MM.1S (cell line): Measurements from ENCODE around the gene RPL32.

Experiments used
- CTCF ChIP-seq: fragments of 300-600 bp; sonication (generic); IDR thresholded peaks from 2 replicates; pipeline ENCODE4 v1.5.1; 2016; ENCODE audit warnings: antibody characterized with exemption, low read length, mixed read lengths
- EZH2 ChIP-seq: fragments of 300-600 bp; sonication (generic); optimal IDR thresholded peaks from 2 replicates; pipeline ENCODE3; 2017; ENCODE audit warnings: low read depth, mild to moderate bottlenecking, antibody characterized with exemption, low read length, mixed read lengths
- EZH2phosphoT487 ChIP-seq: fragments of 300-600 bp; sonication (generic); IDR thresholded peaks from 2 replicates; pipeline ENCODE4 v1.6.1; 2018; ENCODE audit warnings: antibody characterized with exemption, low read length

- no peak for TF ChIP-seq CTCF
- TF ChIP-seq EZH2phosphoT487: no peak
- no peak for TF ChIP-seq EZH2
Observed at GRCh38 chr3:12791430-12791829, 49.9 kb downstream of the RPL32 start.
